SK-N-MC (cell line): ENCODE measurements around the gene PEX5L.

Experiments used
- EZH2 ChIP-seq: fragments of 200-600 bp; sonication (generic); IDR thresholded peaks from one replicate; pipeline ENCODE4 v1.6.1; 2017; ENCODE audit warnings: antibody characterized with exemption
- FOXP2 ChIP-seq: optimal IDR thresholded peaks from 2 replicates; pipeline ENCODE3; 2011; ENCODE audit warnings: mild to moderate bottlenecking, moderate library complexity; ENCODE audit not compliant: insufficient read depth; ENCODE audit errors: extremely low read length, control extremely low read depth
- POLR2AphosphoS5 ChIP-seq: IDR thresholded peaks from 2 replicates; pipeline ENCODE4 v1.6.1; 2012; ENCODE audit warnings: mild to moderate bottlenecking, low read depth, low read length, borderline replicate concordance

- no peak for TF ChIP-seq EZH2
- TF ChIP-seq POLR2AphosphoS5, result no peak
- TF ChIP-seq FOXP2, result no peak
Observed at GRCh38 chr3:179971280-179971679, 65.5 kb downstream of the PEX5L start.
